Neural cell (in vitro differentiated cells): ENCODE results near the gene FRMD1. TPM values are rescaled to one million over a fixed set of nuclear protein-coding genes. Genes with fewer than 3 reads are reported as not detected.

Source experiments
- H2AFZ ChIP-seq: fragments of 200-600, 300-800 bp; sonication (generic), shearing (Covaris generic); 2 replicates; pipeline ENCODE4 v1.6.0; 2014; ENCODE audit warnings: low read depth, mild to moderate bottlenecking, antibody characterized with exemption, low read length, moderate library complexity
- H3F3A ChIP-seq: fragments of 200-600 bp; shearing (Covaris generic); 2 replicates; pipeline ENCODE4 v1.6.1; 2016; ENCODE audit warnings: mild to moderate bottlenecking, moderate library complexity, mixed read lengths, antibody characterized with exemption, low read length; ENCODE audit not compliant: insufficient read depth, poor library complexity, severe bottlenecking
- H3K27ac ChIP-seq: fragments of 200-600, 300-800 bp; sonication (generic), shearing (Covaris generic); 2 replicates; pipeline ENCODE4 v1.5.1; 2014; ENCODE audit warnings: mild to moderate bottlenecking, low read length, moderate library complexity
- H3K27me3 ChIP-seq: fragments of 300-800, 200-600 bp; sonication (generic), shearing (Covaris generic); 2 replicates; pipeline ENCODE4 v1.6.0; 2014; ENCODE audit warnings: mild to moderate bottlenecking, low read depth, low read length, moderate library complexity; ENCODE audit not compliant: insufficient read depth
- H3K36me3 ChIP-seq: fragments of 300-800, 200-600 bp; sonication (generic), shearing (Covaris generic); 2 replicates; pipeline ENCODE4 v1.5.1; 2014; ENCODE audit warnings: mild to moderate bottlenecking, antibody characterized with exemption, low read length, moderate library complexity; ENCODE audit not compliant: insufficient read depth
- H3K4me2 ChIP-seq: fragments of 300-800, 200-600 bp; sonication (generic), shearing (Covaris generic); 2 replicates; pipeline ENCODE4 v1.6.0; 2014; ENCODE audit warnings: mild to moderate bottlenecking, low read length
- H3K4me3 ChIP-seq: fragments of 300-800, 200-600 bp; sonication (generic), shearing (Covaris generic); 2 replicates; pipeline ENCODE4 v1.5.1; 2014; ENCODE audit warnings: mild to moderate bottlenecking, low read length, moderate library complexity
- H3K79me2 ChIP-seq: fragments of 200-600 bp; shearing (Covaris generic); replicated peaks from 2 replicates; pipeline ENCODE4 v1.6.0; 2014; ENCODE audit warnings: mild to moderate bottlenecking, low read length, moderate library complexity; ENCODE audit not compliant: insufficient read depth
- H3K9ac ChIP-seq: fragments of 300-800, 200-600 bp; sonication (generic), shearing (Covaris generic); 2 replicates; pipeline ENCODE4 v1.6.1; 2016; ENCODE audit warnings: mild to moderate bottlenecking, low read length, mixed read lengths
- H3K9me2 ChIP-seq: fragments of 200-600 bp; shearing (Covaris generic); 2 replicates; pipeline ENCODE4 v1.6.1; 2016; ENCODE audit warnings: mild to moderate bottlenecking, low read length, mixed read lengths; ENCODE audit not compliant: insufficient read depth
- H3K9me3 ChIP-seq: fragments of 200-600, 300-800 bp; sonication (generic), shearing (Covaris generic); 2 replicates; pipeline ENCODE4 v1.6.1; 2016; ENCODE audit warnings: mild to moderate bottlenecking, mixed run types, low read length, moderate library complexity, mixed read lengths
- H4K20me1 ChIP-seq: fragments of 200-600 bp; shearing (Covaris generic); 2 replicates; pipeline ENCODE4 v1.6.1; 2016; ENCODE audit warnings: mild to moderate bottlenecking, mixed run types; ENCODE audit not compliant: insufficient read depth
- EP300 ChIP-seq: fragments of 450-650 bp; conservative IDR thresholded peaks from 2 replicates; pipeline ENCODE4 v1.6.1; 2014; ENCODE audit warnings: antibody characterized with exemption, mild to moderate bottlenecking, moderate library complexity; ENCODE audit not compliant: poor library complexity, severe bottlenecking
- EZH2 ChIP-seq: fragments of 200-600, 300-800 bp; shearing (Covaris generic), sonication (generic); IDR thresholded peaks from 2 replicates; pipeline ENCODE4 v1.6.1; 2014; ENCODE audit warnings: antibody characterized with exemption, low read length, borderline replicate concordance, mild to moderate bottlenecking; ENCODE audit not compliant: insufficient read depth, poor library complexity, severe bottlenecking
- MXI1 ChIP-seq: fragments of 450-650 bp; conservative IDR thresholded peaks from 2 replicates; pipeline ENCODE4 v1.6.1; 2014; ENCODE audit warnings: antibody characterized with exemption, mild to moderate bottlenecking; ENCODE audit not compliant: poor library complexity, severe bottlenecking
- POLR2AphosphoS5 ChIP-seq: IDR thresholded peaks from 2 replicates; pipeline ENCODE4 v1.6.1; 2012
- RAD21 ChIP-seq: fragments of 450-650 bp; conservative IDR thresholded peaks from 2 replicates; pipeline ENCODE4 v1.6.1; 2014; ENCODE audit warnings: antibody characterized with exemption, mild to moderate bottlenecking, moderate library complexity
- SMC3 ChIP-seq: fragments of 450-650 bp; conservative IDR thresholded peaks from 2 replicates; pipeline ENCODE4 v1.6.1; 2014; ENCODE audit warnings: antibody characterized with exemption, mild to moderate bottlenecking, moderate library complexity; ENCODE audit not compliant: poor library complexity
- TAF1 ChIP-seq: IDR thresholded peaks from 2 replicates; pipeline ENCODE4 v1.6.1; 2012; ENCODE audit warnings: low read depth
- polyA plus RNA-seq: library from polyadenylated mRNA; depleted of rRNA; stranded (reverse); fragments of >200 nt; gene quantifications from 2 replicates; pipeline ENCODE4 v1.2.3, GENCODE V29; 2014
- TF ChIP-seq, protein P1 (sequence below): fragments of 450-650 bp; IDR thresholded peaks from 2 replicates; pipeline ENCODE4 v1.5.1; 2014; ENCODE audit warnings: antibody characterized with exemption, mild to moderate bottlenecking, moderate library complexity; ENCODE audit not compliant: poor library complexity, severe bottlenecking
- TF ChIP-seq, protein P2 (sequence below): IDR thresholded peaks from 2 replicates; pipeline ENCODE4 v1.6.1; 2012; ENCODE audit warnings: borderline replicate concordance

FRMD1 gene
- polyA plus RNA-seq, 1 donor from 2014 or later: not detected

DNA sequence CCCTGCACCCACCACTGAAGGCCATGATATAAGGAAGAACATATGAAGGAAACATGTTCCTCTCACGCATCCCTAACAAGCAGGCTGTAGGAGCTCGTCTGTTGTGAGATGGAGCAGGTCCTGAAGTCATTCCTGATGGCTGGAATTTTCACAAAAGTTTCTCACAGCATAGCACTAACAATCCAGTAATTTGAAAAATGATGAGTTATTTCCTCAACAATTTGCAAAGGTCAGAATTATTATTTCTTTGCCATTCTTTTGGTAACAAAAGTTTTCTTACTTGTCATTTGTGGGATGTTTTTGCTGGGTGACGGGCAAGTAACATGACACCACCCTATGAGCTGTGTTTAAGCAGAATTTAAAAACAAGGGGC, 27.6 kb upstream of the FRMD1 start:
- H3K4me2 ChIP-seq: no peak overlapping the region
- H2AFZ ChIP-seq: no peak overlapping the region
- no peaks in the 10 kb centered on the region for H3F3A ChIP-seq
- no peaks in the 10 kb centered on the region for H3K79me2 ChIP-seq
- H3K27ac ChIP-seq: no peak overlapping the region
- H3K4me3 ChIP-seq: no peak overlapping the region
- H3K27me3 ChIP-seq: peaks cover 13% of the 10 kb centered on the region
- no peaks in the 10 kb centered on the region for H3K9me3 ChIP-seq
- TF ChIP-seq RAD21 (no peak), EZH2 (no peak), TAF1 (no peak), POLR2AphosphoS5 (no peak), SMC3 (no peak), MXI1 (no peak), EP300 (no peak)
- TF ChIP-seq, protein P1, sequence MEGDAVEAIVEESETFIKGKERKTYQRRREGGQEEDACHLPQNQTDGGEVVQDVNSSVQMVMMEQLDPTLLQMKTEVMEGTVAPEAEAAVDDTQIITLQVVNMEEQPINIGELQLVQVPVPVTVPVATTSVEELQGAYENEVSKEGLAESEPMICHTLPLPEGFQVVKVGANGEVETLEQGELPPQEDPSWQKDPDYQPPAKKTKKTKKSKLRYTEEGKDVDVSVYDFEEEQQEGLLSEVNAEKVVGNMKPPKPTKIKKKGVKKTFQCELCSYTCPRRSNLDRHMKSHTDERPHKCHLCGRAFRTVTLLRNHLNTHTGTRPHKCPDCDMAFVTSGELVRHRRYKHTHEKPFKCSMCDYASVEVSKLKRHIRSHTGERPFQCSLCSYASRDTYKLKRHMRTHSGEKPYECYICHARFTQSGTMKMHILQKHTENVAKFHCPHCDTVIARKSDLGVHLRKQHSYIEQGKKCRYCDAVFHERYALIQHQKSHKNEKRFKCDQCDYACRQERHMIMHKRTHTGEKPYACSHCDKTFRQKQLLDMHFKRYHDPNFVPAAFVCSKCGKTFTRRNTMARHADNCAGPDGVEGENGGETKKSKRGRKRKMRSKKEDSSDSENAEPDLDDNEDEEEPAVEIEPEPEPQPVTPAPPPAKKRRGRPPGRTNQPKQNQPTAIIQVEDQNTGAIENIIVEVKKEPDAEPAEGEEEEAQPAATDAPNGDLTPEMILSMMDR: no peak
- TF ChIP-seq, protein P2, sequence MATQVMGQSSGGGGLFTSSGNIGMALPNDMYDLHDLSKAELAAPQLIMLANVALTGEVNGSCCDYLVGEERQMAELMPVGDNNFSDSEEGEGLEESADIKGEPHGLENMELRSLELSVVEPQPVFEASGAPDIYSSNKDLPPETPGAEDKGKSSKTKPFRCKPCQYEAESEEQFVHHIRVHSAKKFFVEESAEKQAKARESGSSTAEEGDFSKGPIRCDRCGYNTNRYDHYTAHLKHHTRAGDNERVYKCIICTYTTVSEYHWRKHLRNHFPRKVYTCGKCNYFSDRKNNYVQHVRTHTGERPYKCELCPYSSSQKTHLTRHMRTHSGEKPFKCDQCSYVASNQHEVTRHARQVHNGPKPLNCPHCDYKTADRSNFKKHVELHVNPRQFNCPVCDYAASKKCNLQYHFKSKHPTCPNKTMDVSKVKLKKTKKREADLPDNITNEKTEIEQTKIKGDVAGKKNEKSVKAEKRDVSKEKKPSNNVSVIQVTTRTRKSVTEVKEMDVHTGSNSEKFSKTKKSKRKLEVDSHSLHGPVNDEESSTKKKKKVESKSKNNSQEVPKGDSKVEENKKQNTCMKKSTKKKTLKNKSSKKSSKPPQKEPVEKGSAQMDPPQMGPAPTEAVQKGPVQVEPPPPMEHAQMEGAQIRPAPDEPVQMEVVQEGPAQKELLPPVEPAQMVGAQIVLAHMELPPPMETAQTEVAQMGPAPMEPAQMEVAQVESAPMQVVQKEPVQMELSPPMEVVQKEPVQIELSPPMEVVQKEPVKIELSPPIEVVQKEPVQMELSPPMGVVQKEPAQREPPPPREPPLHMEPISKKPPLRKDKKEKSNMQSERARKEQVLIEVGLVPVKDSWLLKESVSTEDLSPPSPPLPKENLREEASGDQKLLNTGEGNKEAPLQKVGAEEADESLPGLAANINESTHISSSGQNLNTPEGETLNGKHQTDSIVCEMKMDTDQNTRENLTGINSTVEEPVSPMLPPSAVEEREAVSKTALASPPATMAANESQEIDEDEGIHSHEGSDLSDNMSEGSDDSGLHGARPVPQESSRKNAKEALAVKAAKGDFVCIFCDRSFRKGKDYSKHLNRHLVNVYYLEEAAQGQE: no peak
- no peaks in the 10 kb centered on the region for H3K36me3 ChIP-seq
- H3K9me2 ChIP-seq: no peaks in the 10 kb centered on the region
- no peaks in the 10 kb centered on the region for H4K20me1 ChIP-seq
- H3K9ac ChIP-seq: no peak overlapping the region

DNA sequence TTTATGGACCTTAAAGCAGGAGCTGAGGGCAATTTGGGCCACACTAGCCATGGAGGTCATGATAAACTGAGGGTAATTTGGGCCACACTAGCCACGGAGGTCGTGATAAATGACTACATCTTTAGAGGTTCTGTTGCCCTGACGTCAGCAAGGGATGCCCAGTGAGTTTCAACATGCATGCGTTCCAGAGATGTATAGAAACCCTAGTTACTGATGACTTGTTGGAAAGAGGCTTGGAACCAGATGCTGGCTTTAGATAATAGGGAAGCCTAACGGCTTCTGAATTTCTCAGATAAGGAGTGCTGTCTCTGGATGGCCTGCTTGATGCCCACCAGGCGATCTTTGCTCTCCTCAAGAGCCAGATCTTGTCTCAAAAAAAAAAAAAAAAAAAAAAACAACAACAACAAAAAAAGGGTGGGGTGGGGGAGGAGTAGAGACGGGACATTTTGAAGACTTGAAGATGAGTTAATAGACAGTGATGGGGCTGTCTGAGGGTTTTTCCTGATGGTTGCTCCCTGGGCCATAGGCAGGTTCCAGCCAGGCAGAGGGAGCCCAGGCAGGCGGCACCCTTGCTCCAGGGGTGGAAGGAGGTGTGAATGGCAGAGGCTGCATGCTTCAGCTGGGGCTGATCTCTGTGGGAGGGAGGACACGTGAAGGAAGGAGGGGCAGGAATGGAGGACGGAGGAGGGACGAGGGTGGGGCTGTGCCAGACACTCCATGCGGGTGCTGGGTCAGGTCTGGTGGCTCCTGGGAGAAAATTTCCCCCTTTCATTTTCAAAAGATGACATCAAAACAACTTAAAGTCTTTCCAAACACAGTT, 27.0 kb upstream of the FRMD1 start:
- Histone ChIP-seq H2AFZ (no peak overlapping the region), H3K9me2 (no peaks in the 10 kb centered on the region), H3K79me2 (no peaks in the 10 kb centered on the region), H4K20me1 (no peaks in the 10 kb centered on the region), H3K27ac (no peak overlapping the region), H3K9me3 (no peaks in the 10 kb centered on the region), H3K4me3 (no peak overlapping the region), H3K4me2 (no peak overlapping the region), H3K27me3 (peaks cover 19% of the 10 kb centered on the region), H3K36me3 (no peaks in the 10 kb centered on the region), H3K9ac (no peak overlapping the region), H3F3A (no peaks in the 10 kb centered on the region)
- no peak for TF ChIP-seq EP300
- TF ChIP-seq, protein P1: no peak
- no peak for TF ChIP-seq SMC3
